HEK293T (cell line): ENCODE measurements around the gene EXPH5.
"Not testable (repeated sequence)": the region's sequence is repeated elsewhere in the genome, so short reads cannot be mapped to it uniquely, and the experiment has no call there.

Experiments used
- ARNT ChIP-seq: fragments of 450-650 bp; IDR thresholded peaks from 2 replicates; pipeline ENCODE4 v1.6.1; 2017; ENCODE audit warnings: mild to moderate bottlenecking
- BHLHE40 ChIP-seq: fragments of 450-650 bp; IDR thresholded peaks from 2 replicates; pipeline ENCODE4 v1.6.1; 2016; ENCODE audit warnings: mild to moderate bottlenecking, moderate library complexity, borderline replicate concordance
- ELF4 ChIP-seq: fragments of 450-650 bp; IDR thresholded peaks from 2 replicates; pipeline ENCODE4 v1.6.1; 2017; ENCODE audit warnings: antibody characterized with exemption
- FOXK2 ChIP-seq: fragments of 450-650 bp; IDR thresholded peaks from 2 replicates; pipeline ENCODE4 v1.6.1; 2016; ENCODE audit warnings: mild to moderate bottlenecking
- FOXM1 ChIP-seq: fragments of 450-650 bp; IDR thresholded peaks from 2 replicates; pipeline ENCODE4 v1.6.1; 2017; ENCODE audit warnings: mild to moderate bottlenecking, borderline replicate concordance
- PKNOX1 ChIP-seq: fragments of 450-650 bp; IDR thresholded peaks from 2 replicates; pipeline ENCODE4 v1.6.1; 2016
- SP1 ChIP-seq: fragments of 450-650 bp; IDR thresholded peaks from 2 replicates; pipeline ENCODE4 v1.6.1; 2017
- ZNF384 ChIP-seq: fragments of 450-650 bp; IDR thresholded peaks from 2 replicates; pipeline ENCODE4 v1.6.1; 2016

GRCh38 chr11:108586185-108586584 lies 7.4 kb downstream of the EXPH5 start:
- TF ChIP-seq ZNF384, SP1, PKNOX1, FOXK2, ELF4, BHLHE40, FOXM1, ARNT: not testable (repeated sequence)
